HCT116 (cell line): ENCODE results near the gene GNA15. TPM values are rescaled to one million over a fixed set of nuclear protein-coding genes. Genes with fewer than 3 reads are reported as not detected.

Experiments
- ATAC-seq: fragments of 200-7000 bp; cut with Tn5 transposase; 2 replicates; pipeline ENCODE4 v1.9.1; 2020; ENCODE audit warnings: mild to moderate bottlenecking, moderate library complexity
- BruUV-seq: library from RNA; stranded (reverse); fragments of 400-500 nt; replicated peaks from 2 replicates; lab custom pipeline; 2021; lab: Mats Ljungman, UMichigan
- CTCF ChIA-PET: fragments of 300-600 bp; sonication (Branson Sonifier 250); formaldehyde crosslinking; loops from one replicate; lab custom pipeline; 2021; ENCODE audit warnings: antibody characterized with exemption; lab: Charles Lee
- POLR2A ChIA-PET: fragments of 300-600, 350-600 bp; sonication (Branson Sonifier 250); formaldehyde crosslinking; loops from one replicate; lab custom pipeline; 2021; ENCODE audit warnings: antibody characterized with exemption; lab: Charles Lee
- RAD21 ChIA-PET, 2 experiments: fragments of 300-600 bp; sonication (Branson Sonifier 250); formaldehyde crosslinking; loops; one replicate each; lab custom pipeline; 2023; ENCODE audit warnings: low total read pairs in 2 of 2; ENCODE audit not compliant: uncharacterized antibody in 2 of 2, unreplicated experiment in 2 of 2, low non-redundant PET in 1 of 2; lab: Charles Lee
- DNase-seq: peaks from one replicate; pipeline ENCODE4 v3.0.0-alpha.2; 2010; ENCODE audit warnings: low read depth, low spot score
- H2AFZ ChIP-seq: fragments of 200-600 bp; shearing (Covaris generic), sonication (generic); 2 replicates; pipeline ENCODE4 v1.6.1; 2017; ENCODE audit warnings: low read depth, mixed run types, mixed read lengths, antibody characterized with exemption, low read length; ENCODE audit not compliant: poor library complexity, severe bottlenecking
- H3K27ac ChIP-seq: 2 replicates; pipeline ENCODE4 v1.5.1; 2012; ENCODE audit warnings: low read depth, low read length
- H3K27me3 ChIP-seq: fragments of 200-600 bp; sonication (generic); 2 replicates; pipeline ENCODE4 v1.6.1; 2016; ENCODE audit warnings: mixed run types, low read length, mixed read lengths; ENCODE audit not compliant: insufficient read depth
- H3K36me3 ChIP-seq, 2 experiments: fragments of 200-500 bp in 1 of 2; fragments of 200-600 bp in 1 of 2; sonication (Bioruptor generic) in 1 of 2; sonication (generic) in 1 of 2; 2 replicates each; pipeline versions ENCODE4 v1.5.1 to v1.6.1; 2014 to 2016; ENCODE audit warnings: low read length in 2 of 2, inconsistent platforms in 1 of 2, mixed read lengths in 1 of 2, mixed run types in 1 of 2; ENCODE audit not compliant: insufficient read depth in 2 of 2, control insufficient read depth in 1 of 2
- H3K4me1 ChIP-seq, 2 experiments: fragments of 200-600 bp in 1 of 2; sonication (generic) in 1 of 2; 2 replicates each; pipeline versions ENCODE4 v1.5.1 to v1.6.1; 2012 to 2017; ENCODE audit warnings: low read length in 2 of 2, inconsistent platforms in 1 of 2, mild to moderate bottlenecking in 1 of 2, mixed read lengths in 1 of 2, mixed run types in 1 of 2, moderate library complexity in 1 of 2; ENCODE audit not compliant: insufficient read depth in 2 of 2, control insufficient read depth in 1 of 2
- H3K4me2 ChIP-seq: fragments of 200-600 bp; sonication (generic); 2 replicates; pipeline ENCODE4 v1.6.1; 2017; ENCODE audit warnings: mixed run types, low read length, mixed read lengths
- H3K4me3 ChIP-seq, 2 experiments: fragments of 200-600 bp in 1 of 2; sonication (generic) in 1 of 2; replicated peaks in 1 of 2; 2 replicates each; pipeline ENCODE4 v1.5.1; 2011 to 2016; ENCODE audit warnings: low read length in 2 of 2, control low read depth in 1 of 2, low read depth in 1 of 2, mild to moderate bottlenecking in 1 of 2, mixed read lengths in 1 of 2, mixed run types in 1 of 2
- H3K79me2 ChIP-seq: fragments of 200-600 bp; sonication (generic); 2 replicates; pipeline ENCODE4 v1.6.1; 2017; ENCODE audit warnings: mild to moderate bottlenecking, mixed run types, low read length, moderate library complexity, mixed read lengths; ENCODE audit not compliant: insufficient read depth
- H3K9ac ChIP-seq: fragments of 200-600 bp; sonication (generic); 2 replicates; pipeline ENCODE4 v1.6.1; 2016; ENCODE audit warnings: low read length, mixed read lengths
- H3K9me2 ChIP-seq: fragments of 200-600 bp; sonication (generic), shearing (Covaris generic); 2 replicates; pipeline ENCODE4 v1.6.1; 2017; ENCODE audit warnings: mixed run types, mild to moderate bottlenecking, moderate library complexity; ENCODE audit not compliant: insufficient read depth
- H3K9me3 ChIP-seq, 2 experiments: fragments of 200-500 bp in 1 of 2; fragments of 200-600 bp in 1 of 2; sonication (Bioruptor generic) in 1 of 2; sonication (generic) in 1 of 2; 2 replicates each; pipeline ENCODE4 v1.6.1; 2014 to 2017; ENCODE audit warnings: low read length in 2 of 2, mixed read lengths in 2 of 2, inconsistent platforms in 1 of 2, low read depth in 1 of 2, mild to moderate bottlenecking in 1 of 2, mixed run types in 1 of 2, moderate library complexity in 1 of 2; ENCODE audit not compliant: control insufficient read depth in 1 of 2, insufficient read depth in 1 of 2
- H4K20me1 ChIP-seq: fragments of 200-600 bp; sonication (generic), shearing (Covaris generic); 2 replicates; pipeline ENCODE4 v1.6.1; 2017; ENCODE audit warnings: mixed run types, mild to moderate bottlenecking, moderate library complexity; ENCODE audit not compliant: insufficient read depth
- ATF3 ChIP-seq: IDR thresholded peaks from 2 replicates; pipeline ENCODE4 v1.6.1; 2012
- CBX3 ChIP-seq: IDR thresholded peaks from 2 replicates; pipeline ENCODE4 v1.6.1; 2012; ENCODE audit warnings: low read depth
- CEBPB ChIP-seq: IDR thresholded peaks from 2 replicates; pipeline ENCODE4 v1.6.1; 2012; ENCODE audit warnings: low read depth
- CTCF ChIP-seq, 3 experiments: fragments of 200-600 bp in 1 of 3; sonication (generic) in 1 of 3; IDR thresholded peaks in 2 of 3; conservative IDR thresholded peaks in 1 of 3; 2 replicates each; pipeline ENCODE4 v1.5.1; 2012 to 2017; ENCODE audit warnings: low read depth in 2 of 3, low read length in 2 of 3, antibody characterized with exemption in 1 of 3, borderline replicate concordance in 1 of 3, control low read depth in 1 of 3, mild to moderate bottlenecking in 1 of 3, mixed read lengths in 1 of 3, mixed run types in 1 of 3, moderate library complexity in 1 of 3; ENCODE audit not compliant: insufficient read depth in 1 of 3
- EGR1 ChIP-seq: IDR thresholded peaks from 2 replicates; pipeline ENCODE4 v1.6.1; 2012; ENCODE audit warnings: low read depth
- ELF1 ChIP-seq: IDR thresholded peaks from 2 replicates; pipeline ENCODE4 v1.6.1; 2012; ENCODE audit warnings: low read depth, borderline replicate concordance
- EZH2 ChIP-seq: fragments of 200-600 bp; sonication (generic); IDR thresholded peaks from 2 replicates; pipeline ENCODE4 v1.6.1; 2017; ENCODE audit warnings: antibody characterized with exemption, mixed run types
- JUND ChIP-seq: IDR thresholded peaks from 2 replicates; pipeline ENCODE4 v1.6.1; 2012
- MAX ChIP-seq: IDR thresholded peaks from 2 replicates; pipeline ENCODE4 v1.6.1; 2012
- POLR2A ChIP-seq: IDR thresholded peaks from 2 replicates; pipeline ENCODE4 v1.7.0; 2011; ENCODE audit warnings: borderline replicate concordance; ENCODE audit not compliant: insufficient read depth, insufficient read length; ENCODE audit errors: extremely low read depth
- POLR2AphosphoS5 ChIP-seq: IDR thresholded peaks from 2 replicates; pipeline ENCODE4 v1.6.1; 2011; ENCODE audit warnings: mild to moderate bottlenecking, low read depth, low read length, moderate library complexity
- RAD21 ChIP-seq: IDR thresholded peaks from 2 replicates; pipeline ENCODE4 v1.6.1; 2012; ENCODE audit warnings: low read depth, mild to moderate bottlenecking
- REST ChIP-seq: IDR thresholded peaks from 2 replicates; pipeline ENCODE4 v1.6.1; 2012; ENCODE audit warnings: low read depth
- SIN3A ChIP-seq: IDR thresholded peaks from 2 replicates; pipeline ENCODE4 v1.6.1; 2012; ENCODE audit warnings: low read depth
- SRF ChIP-seq: IDR thresholded peaks from 2 replicates; pipeline ENCODE4 v1.6.1; 2012; ENCODE audit warnings: low read depth
- TCF7L2 ChIP-seq: IDR thresholded peaks from 2 replicates; pipeline ENCODE4 v1.7.0; 2011; ENCODE audit warnings: borderline replicate concordance, inconsistent platforms; ENCODE audit not compliant: insufficient read depth, insufficient read length; ENCODE audit errors: extremely low read depth
- YY1 ChIP-seq: IDR thresholded peaks from 2 replicates; pipeline ENCODE4 v1.6.1; 2011; ENCODE audit warnings: low read length, low read depth, moderate library complexity, mild to moderate bottlenecking; ENCODE audit not compliant: insufficient replicate concordance; ENCODE audit errors: extremely low read depth
- ZBTB33 ChIP-seq: IDR thresholded peaks from 2 replicates; pipeline ENCODE4 v1.6.1; 2011; ENCODE audit warnings: mild to moderate bottlenecking, low read length, moderate library complexity; ENCODE audit not compliant: insufficient replicate concordance; ENCODE audit errors: extremely low read depth
- ZFX ChIP-seq: fragments of 450-650 bp; IDR thresholded peaks from 2 replicates; pipeline ENCODE4 v1.6.1; 2017
- intact Hi-C: fragments of 100-400 bp; cut with micrococcal nuclease; formaldehyde crosslinking; loops from 2 replicates; pipeline ENCODE4 v1.10.0; 2022
- total RNA-seq: library from RNA; stranded (reverse); gene quantifications from one replicate; pipeline ENCODE4 v1.2.1, GENCODE V29; 2021; ENCODE audit not compliant: unreplicated experiment

The GNA15 gene
- total RNA-seq, 1 experiment from 2014 or later, result 1.5 TPM

- CTCF ChIA-PET, result no interaction called here
- Histone ChIP-seq H3K9ac (no peak overlapping the region), H3K79me2 (no peaks in the 10 kb centered on the region), H3K27me3 (no peaks in the 10 kb centered on the region)
- intact Hi-C loops, result no loop called here
- TF ChIP-seq CTCF (IDR thresholded peaks at IDR 0.05 in 2 of 3, conservative IDR thresholded peaks at IDR 0.05 in 1 of 3; ENCODE audit: borderline replicate concordance in 1 of 3, insufficient read depth in 1 of 3, low read depth in 2 of 3, low read length in 2 of 3) (no peak), MAX (no peak), ATF3 (no peak), YY1 (no peak), JUND (no peak), ZBTB33 (no peak), TCF7L2 (no peak), CEBPB (no peak), EZH2 (no peak), ELF1 (no peak), SIN3A (no peak), EGR1 (no peak), RAD21 (no peak), CBX3 (no peak), ZFX (no peak), SRF (no peak), POLR2A (no peak), POLR2AphosphoS5 (no peak), REST (no peak)
- TF ChIP-seq, all 23 proteins: peak for 0
- ATAC-seq (no peak), DNase-seq (no peak)
- no TSS peak for BruUV-seq
- H3K4me2 ChIP-seq, result no peak overlapping the region
- H3K36me3 ChIP-seq, result no peaks in the 10 kb centered on the region
- POLR2A ChIA-PET, result no interaction called here
- H3K4me3 ChIP-seq, result no peak overlapping the region
- H3K4me1 ChIP-seq, result peaks cover 0 to 3% of the 10 kb centered on the region in 2 experiments; a peak in 2 of 4 replicates
- H3K9me2 ChIP-seq, result no peaks in the 10 kb centered on the region
- no peak overlapping the region for H2AFZ ChIP-seq
- no peak overlapping the region for H3K27ac ChIP-seq
- RAD21 ChIA-PET, result no interaction called here
- H4K20me1 ChIP-seq, result no peaks in the 10 kb centered on the region
- H3K9me3 ChIP-seq, result no peaks in the 10 kb centered on the region
Measured at GRCh38 chr19:3136684-3137055, 837 bp downstream of the GNA15 start.
